Measurements from ENCODE around the gene GRAP2. TPM values are rescaled to one million over a fixed set of nuclear protein-coding genes. Genes with fewer than 3 reads are reported as not detected.

Gene GRAP2
- total and polyA plus RNA-seq, 4 donors, result 0.05 to 3.6 (median 2.0) TPM; not detected in 1

DNA sequence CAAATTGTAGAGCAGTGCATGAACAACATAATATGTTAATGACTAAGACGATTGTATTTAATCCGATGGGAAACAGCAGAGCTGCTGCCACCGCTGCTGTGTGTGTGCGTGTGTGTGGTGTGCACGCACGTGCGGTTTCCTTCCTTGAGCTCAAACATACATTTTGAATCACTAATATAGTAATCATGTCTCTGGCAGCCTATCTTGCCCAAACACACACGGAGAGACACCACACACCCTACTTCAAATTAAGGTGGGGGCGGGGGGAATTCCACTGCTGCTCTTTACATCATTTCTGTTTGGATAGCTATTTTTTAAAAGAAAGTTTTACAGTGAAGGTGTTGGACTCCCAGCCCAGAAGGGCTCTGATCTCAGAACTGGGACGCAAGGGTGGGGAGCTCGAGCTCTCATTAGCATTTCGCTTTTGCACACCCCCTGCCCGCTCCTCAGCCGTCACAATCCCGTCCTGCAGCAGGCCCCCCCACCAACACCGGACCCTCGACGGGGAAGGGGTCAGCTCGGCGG, 93.2 kb downstream of the GRAP2 start:
- intact Hi-C loops (cut with DNase I), result no loop called here
- no peaks in the 10 kb centered on the region for H3K9me3 ChIP-seq (ENCODE audit: control insufficient read depth, low read length)
- ATAC-seq (ENCODE audit: low FRiP score), result no peak
- 43 to 46% methylated on average over 20 of the region's 20 CpGs for WGBS, 2 donors
- H3K4me1 ChIP-seq (ENCODE audit: control insufficient read depth in 1 of 2, insufficient read depth in 2 of 2, low read length in 2 of 2), result no peaks in the 10 kb centered on the region
- peak in 1 of 2 donors; percentile 11 for DNase-seq
- H3K27ac ChIP-seq (ENCODE audit: low read depth in 1 of 2, low read length in 2 of 2), result no peak overlapping the region
- H3K27me3 ChIP-seq (ENCODE audit: control insufficient read depth in 1 of 2, insufficient read depth in 2 of 2, low read length in 1 of 2), result no peaks in the 10 kb centered on the region
- H3K4me3 ChIP-seq (ENCODE audit: low read length in 2 of 2), result no peak overlapping the region
- H3K36me3 ChIP-seq (ENCODE audit: control insufficient read depth in 1 of 2, insufficient read depth in 2 of 2, low read length in 1 of 2), result no peaks in the 10 kb centered on the region

DNA sequence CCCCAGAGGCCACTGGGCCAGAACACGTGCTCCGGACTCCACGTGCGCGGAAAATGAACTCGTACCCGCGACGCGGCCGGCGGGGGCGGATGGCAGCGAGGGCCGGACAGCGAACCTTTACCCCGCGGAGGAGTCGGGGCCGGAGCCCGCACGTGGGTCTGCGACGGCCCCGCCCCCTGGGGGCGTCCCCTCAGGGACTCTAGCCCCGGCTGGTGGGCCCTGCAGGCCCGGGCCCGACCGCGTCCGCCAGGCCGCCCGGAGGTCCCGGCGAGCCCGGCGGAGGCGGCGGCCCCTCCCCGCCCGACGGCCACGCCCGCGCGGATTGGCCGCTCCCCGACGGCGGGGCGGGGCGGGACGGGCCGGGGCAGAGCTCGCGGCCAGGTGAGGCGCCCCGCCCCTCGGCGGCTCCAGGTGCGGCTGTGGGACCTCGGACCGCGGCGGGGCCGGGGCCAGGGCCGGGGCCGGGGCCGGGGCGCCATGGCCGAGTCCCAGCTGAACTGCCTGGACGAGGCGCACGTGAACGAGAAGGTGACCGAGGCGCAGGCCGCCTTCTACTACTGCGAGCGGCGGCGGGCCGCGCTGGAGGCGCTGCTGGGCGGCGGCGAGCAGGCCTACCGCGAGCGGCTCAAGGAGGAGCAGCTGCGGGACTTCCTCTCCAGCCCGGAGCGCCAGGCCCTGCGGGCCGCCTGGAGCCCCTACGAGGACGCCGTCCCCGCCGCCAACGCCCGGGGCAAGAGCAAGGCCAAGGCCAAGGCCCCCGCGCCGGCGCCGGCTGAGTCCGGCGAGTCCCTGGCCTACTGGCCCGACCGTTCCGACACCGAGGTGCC, 93.9 kb downstream of the GRAP2 start, which contains the start of gene FAM83F:
Gene FAM83F (plus strand): TSS at position 389 of the 827 bp plus-strand sequence. CDS start 89 bp downstream, at position 478.
- ATAC-seq (ENCODE audit: low FRiP score) (peak; percentile 9), DNase-seq (peak in 1 of 2 donors; percentile 74)
- Histone ChIP-seq H3K27me3 (ENCODE audit: control insufficient read depth in 1 of 2, insufficient read depth in 2 of 2, low read length in 1 of 2) (no peaks in the 10 kb centered on the region), H3K36me3 (ENCODE audit: control insufficient read depth in 1 of 2, insufficient read depth in 2 of 2, low read length in 1 of 2) (no peaks in the 10 kb centered on the region), H3K4me1 (ENCODE audit: control insufficient read depth in 1 of 2, insufficient read depth in 2 of 2, low read length in 2 of 2) (no peaks in the 10 kb centered on the region), H3K27ac (ENCODE audit: low read depth in 1 of 2, low read length in 2 of 2) (no peak within 1 kb of the TSS), H3K9me3 (ENCODE audit: control insufficient read depth, low read length) (no peaks in the 10 kb centered on the region), H3K4me3 (ENCODE audit: low read length in 2 of 2) (no peak within 1 kb of the TSS)
- intact Hi-C loops (cut with DNase I), result no loop called here
- WGBS, 2 donors, result 4 to 7% methylated on average over 50 to 115 of the region's 115 CpGs

GRCh38 chr22:39995393-39996252, 94.7 kb downstream of the GRAP2 start:
- Histone ChIP-seq H3K4me3 (ENCODE audit: low read length in 2 of 2) (no peak overlapping the region), H3K9me3 (ENCODE audit: control insufficient read depth, low read length) (no peaks in the 10 kb centered on the region), H3K36me3 (ENCODE audit: control insufficient read depth in 1 of 2, insufficient read depth in 2 of 2, low read length in 1 of 2) (no peaks in the 10 kb centered on the region), H3K27me3 (ENCODE audit: control insufficient read depth in 1 of 2, insufficient read depth in 2 of 2, low read length in 1 of 2) (no peaks in the 10 kb centered on the region), H3K4me1 (ENCODE audit: control insufficient read depth in 1 of 2, insufficient read depth in 2 of 2, low read length in 2 of 2) (no peaks in the 10 kb centered on the region), H3K27ac (ENCODE audit: low read depth in 1 of 2, low read length in 2 of 2) (no peak overlapping the region)
- WGBS, 2 donors, result 58 to 63% methylated on average over 35 of the region's 35 CpGs
- peak in 1 of 2 donors; percentile 57 for DNase-seq
- no peak for ATAC-seq (ENCODE audit: low FRiP score)
- intact Hi-C loops (cut with DNase I), result no loop called here

DNA sequence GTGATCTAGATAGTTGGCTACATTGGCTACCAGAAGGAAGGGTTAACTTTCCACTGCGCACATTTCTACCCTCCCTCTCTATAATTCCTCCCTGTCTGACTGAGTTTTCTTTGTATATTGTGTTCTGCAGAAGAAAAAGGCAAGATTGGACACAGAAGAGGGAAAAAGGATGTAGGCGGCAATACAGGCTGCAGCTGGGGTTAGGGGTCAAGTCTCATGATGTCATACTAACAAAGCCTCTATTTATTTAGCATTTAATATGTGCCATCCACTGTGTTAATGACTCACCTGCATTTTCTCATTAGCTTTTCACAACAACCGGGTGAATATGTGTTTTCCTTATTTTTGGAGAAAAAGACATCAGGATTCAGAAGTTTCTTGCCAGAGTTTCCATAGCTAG, 95.8 kb downstream of the GRAP2 start:
- H3K27ac ChIP-seq (ENCODE audit: low read depth in 1 of 2, low read length in 2 of 2), result no peak overlapping the region
- H3K4me1 ChIP-seq (ENCODE audit: control insufficient read depth in 1 of 2, insufficient read depth in 2 of 2, low read length in 2 of 2), result no peaks in the 10 kb centered on the region
- WGBS, 2 donors, result 75 to 81% methylated on average over 3 of the region's 3 CpGs
- intact Hi-C loops (cut with DNase I), result no loop called here
- H3K36me3 ChIP-seq (ENCODE audit: control insufficient read depth in 1 of 2, insufficient read depth in 2 of 2, low read length in 1 of 2), result no peaks in the 10 kb centered on the region
- no peaks in the 10 kb centered on the region for H3K27me3 ChIP-seq (ENCODE audit: control insufficient read depth in 1 of 2, insufficient read depth in 2 of 2, low read length in 1 of 2)
- DNase-seq (no peak), ATAC-seq (ENCODE audit: low FRiP score) (no peak)
- H3K4me3 ChIP-seq (ENCODE audit: low read length in 2 of 2), result no peak overlapping the region
- no peaks in the 10 kb centered on the region for H3K9me3 ChIP-seq (ENCODE audit: control insufficient read depth, low read length)

DNA sequence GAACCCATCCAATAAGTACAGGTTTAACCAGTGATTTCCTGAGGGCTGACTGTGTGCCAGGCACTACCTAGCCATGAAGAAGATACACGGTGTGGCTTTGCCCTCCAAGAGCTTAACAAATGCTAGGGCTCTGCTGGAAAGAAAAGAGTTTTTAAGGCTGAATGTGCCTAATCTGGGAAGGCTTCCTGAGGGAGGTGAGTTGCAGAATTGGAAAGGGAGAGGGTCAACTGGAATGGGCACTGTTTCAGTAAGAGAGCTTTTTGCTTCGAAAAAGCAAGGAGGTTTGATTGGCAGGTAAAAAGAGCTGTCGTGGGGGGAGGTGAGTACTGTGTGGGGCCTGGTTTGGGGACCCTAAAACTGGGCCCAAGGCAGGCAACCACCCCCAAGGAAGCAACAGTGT, 96.5 kb downstream of the GRAP2 start:
- Histone ChIP-seq H3K27me3 (ENCODE audit: control insufficient read depth in 1 of 2, insufficient read depth in 2 of 2, low read length in 1 of 2) (no peaks in the 10 kb centered on the region), H3K4me3 (ENCODE audit: low read length in 2 of 2) (no peak overlapping the region), H3K27ac (ENCODE audit: low read depth in 1 of 2, low read length in 2 of 2) (no peak overlapping the region), H3K9me3 (ENCODE audit: control insufficient read depth, low read length) (no peaks in the 10 kb centered on the region), H3K36me3 (ENCODE audit: control insufficient read depth in 1 of 2, insufficient read depth in 2 of 2, low read length in 1 of 2) (no peaks in the 10 kb centered on the region), H3K4me1 (ENCODE audit: control insufficient read depth in 1 of 2, insufficient read depth in 2 of 2, low read length in 2 of 2) (no peaks in the 10 kb centered on the region)
- intact Hi-C loops (cut with DNase I), result no loop called here
- peak in 1 of 2 donors; percentile 27 for DNase-seq
- no peak for ATAC-seq (ENCODE audit: low FRiP score)
- WGBS, 2 donors, result 72% methylated on average over 3 of the region's 3 CpGs

- intact Hi-C loops (cut with DNase I), result no loop called here
- DNase-seq (peak in 1 of 2 donors; percentile 41), ATAC-seq (ENCODE audit: low FRiP score) (no peak)
- H3K4me3 ChIP-seq (ENCODE audit: low read length in 2 of 2), result no peak overlapping the region
- no peaks in the 10 kb centered on the region for H3K9me3 ChIP-seq (ENCODE audit: control insufficient read depth, low read length)
- H3K36me3 ChIP-seq (ENCODE audit: control insufficient read depth in 1 of 2, insufficient read depth in 2 of 2, low read length in 1 of 2), result no peaks in the 10 kb centered on the region
- H3K4me1 ChIP-seq (ENCODE audit: control insufficient read depth in 1 of 2, insufficient read depth in 2 of 2, low read length in 2 of 2), result no peaks in the 10 kb centered on the region
- 62 to 64% methylated on average over 11 of the region's 11 CpGs for WGBS, 2 donors
- H3K27ac ChIP-seq (ENCODE audit: low read depth in 1 of 2, low read length in 2 of 2), result no peak overlapping the region
- H3K27me3 ChIP-seq (ENCODE audit: control insufficient read depth in 1 of 2, insufficient read depth in 2 of 2, low read length in 1 of 2), result no peaks in the 10 kb centered on the region
Observed at GRCh38 chr22:39997939-39998726, 97.2 kb downstream of the GRAP2 start.

- Histone ChIP-seq H3K36me3 (ENCODE audit: control insufficient read depth in 1 of 2, insufficient read depth in 2 of 2, low read length in 1 of 2) (no peaks in the 10 kb centered on the region), H3K27me3 (ENCODE audit: control insufficient read depth in 1 of 2, insufficient read depth in 2 of 2, low read length in 1 of 2) (no peaks in the 10 kb centered on the region)
- 76 to 77% methylated on average over 16 of the region's 16 CpGs for WGBS, 2 donors
Observed at GRCh38 chr22:39999144-39999757, 98.4 kb downstream of the GRAP2 start.

GRCh38 chr22:40000171-40000570, 99.3 kb downstream of the GRAP2 start:
- intact Hi-C loops (cut with DNase I), result no loop called here
- Histone ChIP-seq H3K27ac (ENCODE audit: low read depth in 1 of 2, low read length in 2 of 2) (no peak overlapping the region), H3K9me3 (ENCODE audit: control insufficient read depth, low read length) (no peaks in the 10 kb centered on the region), H3K4me3 (ENCODE audit: low read length in 2 of 2) (no peak overlapping the region), H3K4me1 (ENCODE audit: control insufficient read depth in 1 of 2, insufficient read depth in 2 of 2, low read length in 2 of 2) (no peaks in the 10 kb centered on the region), H3K36me3 (ENCODE audit: control insufficient read depth in 1 of 2, insufficient read depth in 2 of 2, low read length in 1 of 2) (no peaks in the 10 kb centered on the region), H3K27me3 (ENCODE audit: control insufficient read depth in 1 of 2, insufficient read depth in 2 of 2, low read length in 1 of 2) (no peaks in the 10 kb centered on the region)
- WGBS, 2 donors, result 83% methylated on average over 5 of the region's 5 CpGs
- ATAC-seq (ENCODE audit: low FRiP score) (no peak), DNase-seq (peak in 1 of 2 donors; percentile 27)

More at GRCh38 chr22:39999144-39999757, 98.4 kb downstream of the GRAP2 start:
- H3K4me3 ChIP-seq (ENCODE audit: low read length in 2 of 2), result no peak overlapping the region
- intact Hi-C loops (cut with DNase I), result no loop called here
- no peaks in the 10 kb centered on the region for H3K9me3 ChIP-seq (ENCODE audit: control insufficient read depth, low read length)
- H3K4me1 ChIP-seq (ENCODE audit: control insufficient read depth in 1 of 2, insufficient read depth in 2 of 2, low read length in 2 of 2), result no peaks in the 10 kb centered on the region
- no peak overlapping the region for H3K27ac ChIP-seq (ENCODE audit: low read depth in 1 of 2, low read length in 2 of 2)
- ATAC-seq (ENCODE audit: low FRiP score) (no peak), DNase-seq (peak in 1 of 2 donors; percentile 60)
